IMR-90 (cell line): ENCODE measurements around the gene GCNA. TPM values are rescaled to one million over a fixed set of nuclear protein-coding genes. Genes with fewer than 3 reads are reported as not detected.
A peak's percentile ranks its signal among the peaks of the same experiment; 100 is the strongest.

Experiments
- ATAC-seq: fragments of 200-7000 bp; cut with Tn5 transposase; 2 replicates; pipeline ENCODE4 v1.9.1; 2020; ENCODE audit warnings: low read depth, mild to moderate bottlenecking, moderate library complexity
- BruUV-seq: library from RNA; stranded (reverse); fragments of 400-500 nt; replicated peaks from 2 replicates; lab custom pipeline; 2021; lab: Mats Ljungman, UMichigan
- CTCF ChIA-PET: fragments of 300-600 bp; formaldehyde crosslinking; extraction: SDS; loops from one replicate; lab custom pipeline; 2021; ENCODE audit warnings: antibody characterized with exemption; lab: Yijun Ruan, JAX
- POLR2A ChIA-PET: fragments of 300-600 bp; sonication (Branson Sonifier 250); formaldehyde crosslinking; loops from one replicate; lab custom pipeline; 2022; ENCODE audit warnings: antibody characterized with exemption; ENCODE audit not compliant: unreplicated experiment; lab: Charles Lee
- DNase-seq: peaks from one replicate; pipeline ENCODE4 v3.0.0; 2013
- H2AFZ ChIP-seq: replicated peaks from 2 replicates; pipeline ENCODE3; 2013; ENCODE audit warnings: low read length, mild to moderate bottlenecking; ENCODE audit not compliant: poor library complexity
- H2AK5ac ChIP-seq: 2 replicates; pipeline ENCODE4 v1.6.1; 2013; ENCODE audit warnings: low read depth, low read length, inconsistent platforms
- H2AK9ac ChIP-seq: replicated peaks from 2 replicates; pipeline ENCODE3; 2013; ENCODE audit warnings: mild to moderate bottlenecking, low read depth, low read length, moderate library complexity; ENCODE audit not compliant: poor library complexity
- H2BK120ac ChIP-seq: 2 replicates; pipeline ENCODE4 v1.6.1; 2013; ENCODE audit warnings: low read depth, low read length, inconsistent platforms
- H2BK15ac ChIP-seq: 3 replicates; pipeline ENCODE4 v1.6.1; 2013; ENCODE audit warnings: low read depth, low read length, inconsistent platforms
- H2BK20ac ChIP-seq: 2 replicates; pipeline ENCODE4 v1.6.1; 2013; ENCODE audit warnings: low read depth, mild to moderate bottlenecking, inconsistent platforms, low read length, moderate library complexity
- H2BK5ac ChIP-seq: 2 replicates; pipeline ENCODE4 v1.6.1; 2013; ENCODE audit warnings: mild to moderate bottlenecking, low read depth, low read length, inconsistent platforms; ENCODE audit not compliant: poor library complexity, severe bottlenecking
- H3K14ac ChIP-seq: replicated peaks from 2 replicates; pipeline ENCODE4 v1.6.1; 2013; ENCODE audit warnings: low read depth, low read length, inconsistent platforms
- H3K18ac ChIP-seq: 2 replicates; pipeline ENCODE4 v1.6.1; 2013; ENCODE audit warnings: low read depth, low read length, control low read depth
- H3K23ac ChIP-seq: 2 replicates; pipeline ENCODE4 v1.6.1; 2013; ENCODE audit warnings: low read depth, low read length, inconsistent platforms
- H3K27ac ChIP-seq: 2 replicates; pipeline ENCODE4 v1.5.1; 2013; ENCODE audit warnings: mild to moderate bottlenecking, control low read depth, low read length; ENCODE audit not compliant: insufficient read depth
- H3K27me3 ChIP-seq: 2 replicates; pipeline ENCODE4 v1.6.1; 2013; ENCODE audit warnings: low read length; ENCODE audit not compliant: control insufficient read depth, insufficient read depth
- H3K36me3 ChIP-seq: 2 replicates; pipeline ENCODE4 v1.6.1; 2013; ENCODE audit warnings: low read length, mixed read lengths; ENCODE audit not compliant: control insufficient read depth, insufficient read depth
- H3K4ac ChIP-seq: 2 replicates; pipeline ENCODE4 v1.6.1; 2013; ENCODE audit warnings: low read depth, low read length, inconsistent platforms
- H3K4me1 ChIP-seq: 2 replicates; pipeline ENCODE4 v1.6.1; 2013; ENCODE audit warnings: low read length, mixed read lengths; ENCODE audit not compliant: control insufficient read depth, insufficient read depth
- H3K4me2 ChIP-seq: 2 replicates; pipeline ENCODE4 v1.6.1; 2013; ENCODE audit warnings: low read depth, mild to moderate bottlenecking, control low read depth, low read length, moderate library complexity
- H3K4me3 ChIP-seq: 2 replicates; pipeline ENCODE4 v1.5.1; 2013; ENCODE audit warnings: low read depth, mild to moderate bottlenecking, control low read depth, low read length, moderate library complexity; ENCODE audit not compliant: insufficient read depth
- H3K56ac ChIP-seq: 2 replicates; pipeline ENCODE4 v1.6.1; 2013; ENCODE audit warnings: low read length, inconsistent platforms; ENCODE audit not compliant: insufficient read depth; ENCODE audit errors: extremely low read depth
- H3K79me1 ChIP-seq, 2 experiments: 2 replicates each; pipeline ENCODE4 v1.6.1; 2013; ENCODE audit warnings: low read length in 2 of 2, inconsistent platforms in 1 of 2, low read depth in 1 of 2
- H3K9ac ChIP-seq: 2 replicates; pipeline ENCODE4 v1.6.1; 2013; ENCODE audit warnings: low read depth, low read length, control low read depth
- H3K9me1 ChIP-seq: 2 replicates; pipeline ENCODE4 v1.6.1; 2013; ENCODE audit warnings: low read length, inconsistent platforms; ENCODE audit not compliant: insufficient read depth
- H3K9me3 ChIP-seq: 2 replicates; pipeline ENCODE4 v1.6.1; 2013; ENCODE audit warnings: low read length; ENCODE audit not compliant: control insufficient read depth, insufficient read depth
- H4K20me1 ChIP-seq: 2 replicates; pipeline ENCODE4 v1.6.1; 2013; ENCODE audit warnings: low read length, inconsistent platforms; ENCODE audit not compliant: insufficient read depth
- H4K5ac ChIP-seq: 2 replicates; pipeline ENCODE4 v1.6.1; 2013; ENCODE audit warnings: mild to moderate bottlenecking, low read depth, low read length, control low read depth
- H4K8ac ChIP-seq, 2 experiments: 2 replicates each; pipeline ENCODE4 v1.6.1; 2013; ENCODE audit warnings: low read depth in 2 of 2, low read length in 2 of 2, control low read depth in 1 of 2, inconsistent platforms in 1 of 2
- H4K91ac ChIP-seq: 2 replicates; pipeline ENCODE4 v1.6.1; 2013; ENCODE audit warnings: low read depth, low read length, inconsistent platforms; ENCODE audit not compliant: insufficient read depth
- BHLHE40 ChIP-seq: fragments of 150-350 bp; IDR thresholded peaks from 2 replicates; pipeline ENCODE4 v1.6.1; 2016; ENCODE audit warnings: mild to moderate bottlenecking, low read depth, low read length
- CEBPB ChIP-seq: IDR thresholded peaks from 2 replicates; pipeline ENCODE4 v1.6.1; 2012; ENCODE audit warnings: low read depth, low read length, improper control_type of control experiment
- CHD1 ChIP-seq: IDR thresholded peaks from 2 replicates; pipeline ENCODE4 v1.6.1; 2012; ENCODE audit warnings: low read depth, low read length, improper control_type of control experiment
- FOS ChIP-seq: fragments of 150-350 bp; IDR thresholded peaks from 2 replicates; pipeline ENCODE4 v1.6.1; 2016; ENCODE audit warnings: low read depth, low read length
- MAFK ChIP-seq: IDR thresholded peaks from 2 replicates; pipeline ENCODE4 v1.6.1; 2012; ENCODE audit warnings: low read depth, low read length, improper control_type of control experiment
- WGBS, 2 experiments: methylation state at CpG; one replicate each; pipeline versions ENCODE4 v1.1.5 to v1.1.7; 2013; ENCODE audit warnings: missing lambda C conversion rate in 2 of 2; ENCODE audit not compliant: insufficient read length in 1 of 2; ENCODE audit errors: extremely low coverage in 2 of 2; 5-methylcytosine and 5-hydroxymethylcytosine counted together
- dilution Hi-C: fragments of 300-500 bp; cut with HindIII; formaldehyde crosslinking; loops from one replicate; pipeline ENCODE4 v1.14.3; 2018; ENCODE audit warnings: low sequenced_read_pairs; ENCODE audit not compliant: unreplicated experiment
- in situ Hi-C: fragments of 300-500 bp; cut with MboI; formaldehyde crosslinking; loops from 3 replicates; pipeline ENCODE4 v1.14.3; 2019; ENCODE audit warnings: low sequenced_read_pairs, inconsistent platforms, mixed read lengths
- intact Hi-C: fragments of 100-400 bp; cut with micrococcal nuclease; formaldehyde crosslinking; loops from 2 replicates; pipeline ENCODE4 v1.10.0; 2022
- polyA plus RNA-seq, 3 experiments: library from polyadenylated mRNA; depleted of rRNA; stranded (reverse); fragments of >200 nt; gene quantifications; 2 replicates each; pipeline ENCODE4 v1.2.3, GENCODE V29; 2012; ENCODE audit warnings: low replicate concordance in 1 of 3
- total RNA-seq: library from RNA; depleted of rRNA; stranded (reverse); fragments of >200 nt; gene quantifications from 2 replicates; pipeline ENCODE4 v1.2.3, GENCODE V29; 2012
- TF ChIP-seq, protein P1 (sequence below): conservative IDR thresholded peaks from 2 replicates; pipeline ENCODE4 v1.5.1; 2012; ENCODE audit warnings: mild to moderate bottlenecking, low read depth, low read length, improper control_type of control experiment
- TF ChIP-seq, protein P2 (sequence below): fragments of 150-350 bp; IDR thresholded peaks from 2 replicates; pipeline ENCODE4 v1.6.1; 2017; ENCODE audit warnings: mild to moderate bottlenecking, antibody characterized with exemption, low read length, low read depth

GCNA gene
- total and polyA plus RNA-seq, 2 of the 4 experiments (the other 2 are of a cell fraction), result 0.90 to 1.3 TPM

DNA sequence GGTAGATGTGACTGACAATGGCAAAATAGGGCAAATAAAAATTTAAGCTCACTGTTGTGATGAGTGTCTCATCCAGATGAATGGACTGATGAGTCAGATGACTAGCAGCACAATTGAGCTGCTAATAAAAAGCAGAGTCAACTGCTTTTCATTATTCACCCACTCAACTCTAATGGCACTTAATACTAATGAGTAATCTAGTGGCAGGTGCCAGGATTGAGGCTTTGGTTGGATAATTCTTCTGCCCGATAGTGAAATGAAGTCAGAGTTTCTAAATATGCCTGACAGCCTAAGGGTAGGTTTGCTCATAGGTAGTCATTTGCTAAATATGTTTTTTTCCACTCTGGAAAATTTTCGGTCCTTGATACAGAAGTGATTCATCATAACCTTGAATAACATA is 34.9 kb upstream of the GCNA start:
- no peak overlapping the region for H4K5ac ChIP-seq
- no peak overlapping the region for H3K27ac ChIP-seq

More for the DNA sequence above, 34.9 kb upstream of the GCNA start:
- Histone ChIP-seq H2BK20ac (no peak overlapping the region), H4K91ac (no peak overlapping the region), H2AFZ (no peak overlapping the region), H3K18ac (no peak overlapping the region), H3K56ac (no peak overlapping the region), H2AK5ac (no peak overlapping the region), H3K9me3 (no peaks in the 10 kb centered on the region; the same call in 1 of the 2 replicates), H2BK5ac (peak overlapping the region; percentile 20), H3K23ac (no peak overlapping the region), H3K79me1 (peaks cover 18 to 39% of the 10 kb centered on the region in 2 experiments; a peak in 3 of 4 replicates), H2AK9ac (no peak overlapping the region), H3K4me1 (no peaks in the 10 kb centered on the region; the same call in 1 of the 2 replicates), H3K4me3 (no peak overlapping the region), H3K4ac (no peak overlapping the region), H3K27me3 (no peaks in the 10 kb centered on the region), H3K9ac (no peak overlapping the region), H3K36me3 (peaks cover 17% of the 10 kb centered on the region), H2BK15ac (no peak overlapping the region), H3K4me2 (peak overlapping the region; percentile 36), H4K20me1 (peaks cover 65% of the 10 kb centered on the region), H4K8ac (no peak overlapping the region), H3K9me1 (peaks cover 4% of the 10 kb centered on the region; the same call in 1 of the 2 replicates), H3K14ac (no peak overlapping the region), H2BK120ac (no peak overlapping the region)
- intact Hi-C loops (no loop called here), in situ Hi-C loops (no loop called here), dilution Hi-C loops (no loop called here)
- DNase-seq (peak; percentile 83), ATAC-seq (peak; percentile 40)
- 40% methylated on average over 1 of the region's 2 CpGs; no CpG with 5 or more reads in 1 of the 2 experiments for WGBS, 2 experiments
- ChIA-PET POLR2A (no interaction called here), CTCF (no interaction called here)
- BruUV-seq, result no TSS peak
- peak; percentile 48; the same call in 1 of the 2 replicates for TF ChIP-seq BHLHE40
- no peak for TF ChIP-seq CEBPB
- no peak for TF ChIP-seq FOS
- TF ChIP-seq CHD1, result no peak
- TF ChIP-seq MAFK, result peak; percentile 9; the same call in 1 of the 2 replicates
- TF ChIP-seq, protein P1, sequence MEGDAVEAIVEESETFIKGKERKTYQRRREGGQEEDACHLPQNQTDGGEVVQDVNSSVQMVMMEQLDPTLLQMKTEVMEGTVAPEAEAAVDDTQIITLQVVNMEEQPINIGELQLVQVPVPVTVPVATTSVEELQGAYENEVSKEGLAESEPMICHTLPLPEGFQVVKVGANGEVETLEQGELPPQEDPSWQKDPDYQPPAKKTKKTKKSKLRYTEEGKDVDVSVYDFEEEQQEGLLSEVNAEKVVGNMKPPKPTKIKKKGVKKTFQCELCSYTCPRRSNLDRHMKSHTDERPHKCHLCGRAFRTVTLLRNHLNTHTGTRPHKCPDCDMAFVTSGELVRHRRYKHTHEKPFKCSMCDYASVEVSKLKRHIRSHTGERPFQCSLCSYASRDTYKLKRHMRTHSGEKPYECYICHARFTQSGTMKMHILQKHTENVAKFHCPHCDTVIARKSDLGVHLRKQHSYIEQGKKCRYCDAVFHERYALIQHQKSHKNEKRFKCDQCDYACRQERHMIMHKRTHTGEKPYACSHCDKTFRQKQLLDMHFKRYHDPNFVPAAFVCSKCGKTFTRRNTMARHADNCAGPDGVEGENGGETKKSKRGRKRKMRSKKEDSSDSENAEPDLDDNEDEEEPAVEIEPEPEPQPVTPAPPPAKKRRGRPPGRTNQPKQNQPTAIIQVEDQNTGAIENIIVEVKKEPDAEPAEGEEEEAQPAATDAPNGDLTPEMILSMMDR, result no peak
- TF ChIP-seq, protein P2, sequence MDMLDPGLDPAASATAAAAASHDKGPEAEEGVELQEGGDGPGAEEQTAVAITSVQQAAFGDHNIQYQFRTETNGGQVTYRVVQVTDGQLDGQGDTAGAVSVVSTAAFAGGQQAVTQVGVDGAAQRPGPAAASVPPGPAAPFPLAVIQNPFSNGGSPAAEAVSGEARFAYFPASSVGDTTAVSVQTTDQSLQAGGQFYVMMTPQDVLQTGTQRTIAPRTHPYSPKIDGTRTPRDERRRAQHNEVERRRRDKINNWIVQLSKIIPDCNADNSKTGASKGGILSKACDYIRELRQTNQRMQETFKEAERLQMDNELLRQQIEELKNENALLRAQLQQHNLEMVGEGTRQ, result no peak
